ENCODE data around the gene CARF.

Gene CARF

DNA sequence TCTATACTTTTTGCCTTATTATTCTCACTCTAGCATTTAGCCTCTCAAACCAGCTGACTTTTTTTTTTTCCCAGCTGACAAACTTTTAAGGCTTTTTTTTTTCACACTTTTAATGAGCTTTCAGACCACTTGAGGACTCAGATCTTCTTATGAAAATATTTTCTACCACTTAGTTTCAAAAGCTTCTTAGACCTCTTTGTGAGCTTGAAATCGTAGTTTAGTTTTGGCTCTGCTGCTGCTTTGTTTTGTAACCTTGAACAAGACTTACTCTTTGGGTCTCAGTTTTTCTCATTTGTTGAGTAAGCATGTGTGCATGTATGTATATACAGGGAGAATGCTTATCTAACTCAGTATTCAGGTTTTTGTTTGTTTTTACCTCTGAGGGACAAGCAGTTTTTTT, 106.1 kb downstream of the CARF start:
- H4K20me1 ChIP-seq (ENCODE audit: low read depth, low read length) = no peaks in the 10 kb centered on the region
- H3K9me3 ChIP-seq (ENCODE audit: insufficient read depth, low read length) = no peaks in the 10 kb centered on the region
- H3K27ac ChIP-seq (ENCODE audit: low read depth, low read length) = no peak overlapping the region
- H3K79me2 ChIP-seq (ENCODE audit: insufficient read depth, low read length) = no peaks in the 10 kb centered on the region
- H3K27me3 ChIP-seq (ENCODE audit: low read length) = no peaks in the 10 kb centered on the region
- no peak overlapping the region for H3K4me3 ChIP-seq (ENCODE audit: insufficient read depth, low read length, poor library complexity, severe bottlenecking)
- peak overlapping the region; percentile 66 for H3K4me2 ChIP-seq (ENCODE audit: low read depth, low read length, poor library complexity, severe bottlenecking)
- no peaks in the 10 kb centered on the region for H3K36me3 ChIP-seq (ENCODE audit: low read length)
- no peak overlapping the region for H2AFZ ChIP-seq (ENCODE audit: low read depth, low read length, severe bottlenecking)
- peaks cover 17% of the 10 kb centered on the region; the same call in 1 of the 2 replicates for H3F3A ChIP-seq (ENCODE audit: insufficient read depth)
- TF ChIP-seq, protein P1, sequence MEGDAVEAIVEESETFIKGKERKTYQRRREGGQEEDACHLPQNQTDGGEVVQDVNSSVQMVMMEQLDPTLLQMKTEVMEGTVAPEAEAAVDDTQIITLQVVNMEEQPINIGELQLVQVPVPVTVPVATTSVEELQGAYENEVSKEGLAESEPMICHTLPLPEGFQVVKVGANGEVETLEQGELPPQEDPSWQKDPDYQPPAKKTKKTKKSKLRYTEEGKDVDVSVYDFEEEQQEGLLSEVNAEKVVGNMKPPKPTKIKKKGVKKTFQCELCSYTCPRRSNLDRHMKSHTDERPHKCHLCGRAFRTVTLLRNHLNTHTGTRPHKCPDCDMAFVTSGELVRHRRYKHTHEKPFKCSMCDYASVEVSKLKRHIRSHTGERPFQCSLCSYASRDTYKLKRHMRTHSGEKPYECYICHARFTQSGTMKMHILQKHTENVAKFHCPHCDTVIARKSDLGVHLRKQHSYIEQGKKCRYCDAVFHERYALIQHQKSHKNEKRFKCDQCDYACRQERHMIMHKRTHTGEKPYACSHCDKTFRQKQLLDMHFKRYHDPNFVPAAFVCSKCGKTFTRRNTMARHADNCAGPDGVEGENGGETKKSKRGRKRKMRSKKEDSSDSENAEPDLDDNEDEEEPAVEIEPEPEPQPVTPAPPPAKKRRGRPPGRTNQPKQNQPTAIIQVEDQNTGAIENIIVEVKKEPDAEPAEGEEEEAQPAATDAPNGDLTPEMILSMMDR (IDR thresholded peaks at IDR 0.05; ENCODE audit: insufficient read depth, low read length, poor library complexity, severe bottlenecking) = no peak
- no peak for TF ChIP-seq EZH2phosphoT487 (conservative IDR thresholded peaks at IDR 0.05; ENCODE audit: low read length)
- H3K9ac ChIP-seq (ENCODE audit: low read length) = peak overlapping the region; percentile 20; the same call in 1 of the 2 replicates
- no peaks in the 10 kb centered on the region for H3K9me2 ChIP-seq (replicated peaks; ENCODE audit: insufficient read depth, low read length)

DNA sequence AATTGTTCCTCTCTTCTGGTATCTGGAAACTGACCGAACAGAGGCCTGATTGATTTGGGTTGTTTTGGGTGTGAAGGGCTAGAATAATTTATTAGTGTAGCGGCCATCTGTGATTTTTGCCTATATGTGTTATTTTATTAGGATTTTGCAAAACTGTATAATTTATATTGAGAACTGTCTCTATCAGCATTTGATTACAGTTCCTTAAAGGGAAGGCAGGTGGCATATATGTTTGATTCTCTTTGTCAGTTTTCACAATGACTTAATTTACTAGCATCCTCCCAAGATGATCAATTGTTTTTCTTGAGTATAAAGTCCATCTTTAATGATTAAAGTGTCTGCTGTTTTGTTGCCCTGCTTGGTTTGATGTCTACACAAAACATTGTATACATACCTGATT, 107.1 kb downstream of the CARF start:
- 0 out of 2 replicates have a peak, but pooled peaks cover 14% of the 10 kb centered on the region for H3F3A ChIP-seq (ENCODE audit: insufficient read depth)
- H3K9me2 ChIP-seq (replicated peaks; ENCODE audit: insufficient read depth, low read length) = no peaks in the 10 kb centered on the region
- H3K4me3 ChIP-seq (ENCODE audit: insufficient read depth, low read length, poor library complexity, severe bottlenecking) = no peak overlapping the region
- H3K9me3 ChIP-seq (ENCODE audit: insufficient read depth, low read length) = no peaks in the 10 kb centered on the region
- H3K36me3 ChIP-seq (ENCODE audit: low read length) = no peaks in the 10 kb centered on the region
- H2AFZ ChIP-seq (ENCODE audit: low read depth, low read length, severe bottlenecking) = no peak overlapping the region
- TF ChIP-seq, protein P1 (IDR thresholded peaks at IDR 0.05; ENCODE audit: insufficient read depth, low read length, poor library complexity, severe bottlenecking) = no peak
- no peak for TF ChIP-seq EZH2phosphoT487 (conservative IDR thresholded peaks at IDR 0.05; ENCODE audit: low read length)
- H4K20me1 ChIP-seq (ENCODE audit: low read depth, low read length) = no peaks in the 10 kb centered on the region
- H3K27ac ChIP-seq (ENCODE audit: low read depth, low read length) = no peak overlapping the region
- H3K4me2 ChIP-seq (ENCODE audit: low read depth, low read length, poor library complexity, severe bottlenecking) = peak overlapping the region; percentile 66
- H3K27me3 ChIP-seq (ENCODE audit: low read length) = no peaks in the 10 kb centered on the region
- H3K79me2 ChIP-seq (ENCODE audit: insufficient read depth, low read length) = no peaks in the 10 kb centered on the region
- no peak overlapping the region for H3K9ac ChIP-seq (ENCODE audit: low read length)

DNA sequence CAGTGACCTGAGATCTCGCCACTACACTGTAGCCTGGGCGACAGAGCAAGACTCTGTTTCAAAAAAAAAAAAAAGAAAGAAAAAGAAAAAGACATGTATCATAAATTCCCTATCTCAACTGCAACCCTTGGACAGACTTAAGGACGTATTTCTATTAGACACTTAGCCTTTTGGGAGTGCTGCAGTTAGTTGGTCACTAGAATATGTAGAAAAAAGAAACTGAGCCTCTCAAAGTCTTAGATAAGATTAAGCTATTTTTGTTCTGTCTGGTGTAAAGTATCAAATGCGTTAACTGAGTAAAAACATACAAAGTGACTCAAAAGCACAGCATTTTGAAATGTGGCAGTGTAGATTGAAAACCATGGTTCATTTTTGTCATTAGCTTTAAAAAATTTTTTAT, 109.9 kb downstream of the CARF start:
- Histone ChIP-seq H3F3A (ENCODE audit: insufficient read depth) (0 out of 2 replicates have a peak, but pooled peaks cover 8% of the 10 kb centered on the region), H4K20me1 (ENCODE audit: low read depth, low read length) (no peaks in the 10 kb centered on the region), H3K4me3 (ENCODE audit: insufficient read depth, low read length, poor library complexity, severe bottlenecking) (no peak overlapping the region), H3K27me3 (ENCODE audit: low read length) (no peaks in the 10 kb centered on the region), H3K9me3 (ENCODE audit: insufficient read depth, low read length) (no peaks in the 10 kb centered on the region), H3K36me3 (ENCODE audit: low read length) (no peaks in the 10 kb centered on the region), H2AFZ (ENCODE audit: low read depth, low read length, severe bottlenecking) (no peak overlapping the region), H3K4me2 (ENCODE audit: low read depth, low read length, poor library complexity, severe bottlenecking) (no peak overlapping the region), H3K27ac (ENCODE audit: low read depth, low read length) (no peak overlapping the region), H3K79me2 (ENCODE audit: insufficient read depth, low read length) (no peaks in the 10 kb centered on the region), H3K9ac (ENCODE audit: low read length) (no peak overlapping the region), H3K9me2 (replicated peaks; ENCODE audit: insufficient read depth, low read length) (no peaks in the 10 kb centered on the region)
- no peak for TF ChIP-seq EZH2phosphoT487 (conservative IDR thresholded peaks at IDR 0.05; ENCODE audit: low read length)
- TF ChIP-seq, protein P1 (IDR thresholded peaks at IDR 0.05; ENCODE audit: insufficient read depth, low read length, poor library complexity, severe bottlenecking) = no peak
